ENCODE measurements around the gene CDCP2.

DNA sequence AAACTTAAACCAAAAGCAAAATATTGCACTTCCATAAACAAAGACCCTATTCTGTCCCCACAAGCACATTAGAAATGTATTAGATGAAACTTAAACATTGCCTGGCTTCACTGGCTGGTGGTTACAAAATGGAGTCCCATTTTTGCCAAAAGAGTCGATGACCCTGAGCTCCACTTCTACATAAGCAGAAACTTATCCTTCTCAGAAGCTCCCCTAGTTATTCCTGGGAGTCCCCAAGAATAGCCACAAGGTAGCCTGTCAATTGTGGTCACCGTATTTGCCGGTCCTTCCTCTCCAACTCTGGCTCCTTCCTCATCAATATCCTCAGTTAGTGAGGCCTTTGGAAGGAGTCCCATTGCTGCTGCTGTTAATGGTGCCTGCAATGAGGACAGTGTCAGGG, 37.3 kb downstream of the CDCP2 start:
- TF ChIP-seq, protein P1, sequence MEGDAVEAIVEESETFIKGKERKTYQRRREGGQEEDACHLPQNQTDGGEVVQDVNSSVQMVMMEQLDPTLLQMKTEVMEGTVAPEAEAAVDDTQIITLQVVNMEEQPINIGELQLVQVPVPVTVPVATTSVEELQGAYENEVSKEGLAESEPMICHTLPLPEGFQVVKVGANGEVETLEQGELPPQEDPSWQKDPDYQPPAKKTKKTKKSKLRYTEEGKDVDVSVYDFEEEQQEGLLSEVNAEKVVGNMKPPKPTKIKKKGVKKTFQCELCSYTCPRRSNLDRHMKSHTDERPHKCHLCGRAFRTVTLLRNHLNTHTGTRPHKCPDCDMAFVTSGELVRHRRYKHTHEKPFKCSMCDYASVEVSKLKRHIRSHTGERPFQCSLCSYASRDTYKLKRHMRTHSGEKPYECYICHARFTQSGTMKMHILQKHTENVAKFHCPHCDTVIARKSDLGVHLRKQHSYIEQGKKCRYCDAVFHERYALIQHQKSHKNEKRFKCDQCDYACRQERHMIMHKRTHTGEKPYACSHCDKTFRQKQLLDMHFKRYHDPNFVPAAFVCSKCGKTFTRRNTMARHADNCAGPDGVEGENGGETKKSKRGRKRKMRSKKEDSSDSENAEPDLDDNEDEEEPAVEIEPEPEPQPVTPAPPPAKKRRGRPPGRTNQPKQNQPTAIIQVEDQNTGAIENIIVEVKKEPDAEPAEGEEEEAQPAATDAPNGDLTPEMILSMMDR (IDR thresholded peaks at IDR 0.05) = no peak
- no peak for TF ChIP-seq ZFX (IDR thresholded peaks at IDR 0.05; ENCODE audit: borderline replicate concordance)

Measured in 22Rv1 (cell line).